GM21529 (cell line): ENCODE results near the gene PLA2G4B.

Source experiments
- ATAC-seq: cut with Tn5 transposase; IDR thresholded peaks from one replicate; pipeline ENCODE4 v1.9.1; 2021; ENCODE audit not compliant: unreplicated experiment

The PLA2G4B gene, protein sequence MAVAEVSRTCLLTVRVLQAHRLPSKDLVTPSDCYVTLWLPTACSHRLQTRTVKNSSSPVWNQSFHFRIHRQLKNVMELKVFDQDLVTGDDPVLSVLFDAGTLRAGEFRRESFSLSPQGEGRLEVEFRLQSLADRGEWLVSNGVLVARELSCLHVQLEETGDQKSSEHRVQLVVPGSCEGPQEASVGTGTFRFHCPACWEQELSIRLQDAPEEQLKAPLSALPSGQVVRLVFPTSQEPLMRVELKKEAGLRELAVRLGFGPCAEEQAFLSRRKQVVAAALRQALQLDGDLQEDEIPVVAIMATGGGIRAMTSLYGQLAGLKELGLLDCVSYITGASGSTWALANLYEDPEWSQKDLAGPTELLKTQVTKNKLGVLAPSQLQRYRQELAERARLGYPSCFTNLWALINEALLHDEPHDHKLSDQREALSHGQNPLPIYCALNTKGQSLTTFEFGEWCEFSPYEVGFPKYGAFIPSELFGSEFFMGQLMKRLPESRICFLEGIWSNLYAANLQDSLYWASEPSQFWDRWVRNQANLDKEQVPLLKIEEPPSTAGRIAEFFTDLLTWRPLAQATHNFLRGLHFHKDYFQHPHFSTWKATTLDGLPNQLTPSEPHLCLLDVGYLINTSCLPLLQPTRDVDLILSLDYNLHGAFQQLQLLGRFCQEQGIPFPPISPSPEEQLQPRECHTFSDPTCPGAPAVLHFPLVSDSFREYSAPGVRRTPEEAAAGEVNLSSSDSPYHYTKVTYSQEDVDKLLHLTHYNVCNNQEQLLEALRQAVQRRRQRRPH

DNA sequence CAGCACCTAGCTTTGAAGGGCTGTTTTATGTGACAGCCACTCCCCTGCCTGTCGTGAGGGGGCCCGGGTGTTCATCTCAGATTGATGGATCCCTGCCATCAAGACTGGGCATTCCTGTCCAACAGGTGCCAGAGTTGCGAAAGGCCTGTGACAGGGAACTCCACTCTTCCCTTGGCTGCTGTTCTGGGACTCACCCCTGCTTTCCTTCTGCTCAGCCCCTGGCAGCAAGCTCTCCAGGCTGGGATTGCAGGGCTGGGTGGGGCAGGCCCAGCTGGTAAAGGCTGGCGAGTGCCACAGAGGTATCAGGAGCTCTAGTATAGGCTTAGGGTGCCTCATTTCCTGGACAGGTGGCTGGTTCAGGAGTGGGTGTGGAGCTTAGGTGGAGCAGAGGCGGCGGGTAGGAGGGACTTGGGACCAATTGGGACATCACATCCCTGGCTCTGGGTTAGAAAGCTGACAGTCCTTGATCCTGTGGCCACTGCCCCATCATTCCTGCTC is at the start of gene PLA2G4B:
Gene PLA2G4B, plus strand, starts transcription at position 448 of the 498 bp plus-strand sequence. CDS start 67 bp downstream, outside the sequence.
- ATAC-seq: no peak

GRCh38 chr15:41789236-41789635 is 49.4 kb upstream of the PLA2G4B start:
- ATAC-seq: no peak

- ATAC-seq: no peak
Observed at GRCh38 chr15:41789662-41790061, 49.0 kb upstream of the PLA2G4B start.

DNA sequence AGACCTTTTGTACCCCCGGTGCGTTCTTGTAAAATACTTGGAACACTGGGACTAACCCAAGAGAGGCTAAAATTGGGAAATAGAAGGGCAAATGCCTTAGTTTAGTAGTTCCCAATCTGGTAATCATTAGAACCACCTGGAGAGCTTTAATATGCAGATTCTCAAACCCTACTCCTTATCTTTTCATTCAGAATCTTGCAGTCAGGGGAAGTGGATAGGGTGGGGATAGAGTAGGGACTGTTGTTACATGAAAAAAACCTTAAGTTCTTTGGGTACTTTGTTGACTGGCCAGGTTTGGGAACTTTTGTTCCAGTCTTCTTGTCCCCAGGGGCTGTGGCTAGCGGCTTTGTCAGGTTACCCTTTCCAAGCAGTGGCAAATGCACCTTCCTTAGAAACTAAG is 48.5 kb upstream of the PLA2G4B start:
- no peak for ATAC-seq

DNA sequence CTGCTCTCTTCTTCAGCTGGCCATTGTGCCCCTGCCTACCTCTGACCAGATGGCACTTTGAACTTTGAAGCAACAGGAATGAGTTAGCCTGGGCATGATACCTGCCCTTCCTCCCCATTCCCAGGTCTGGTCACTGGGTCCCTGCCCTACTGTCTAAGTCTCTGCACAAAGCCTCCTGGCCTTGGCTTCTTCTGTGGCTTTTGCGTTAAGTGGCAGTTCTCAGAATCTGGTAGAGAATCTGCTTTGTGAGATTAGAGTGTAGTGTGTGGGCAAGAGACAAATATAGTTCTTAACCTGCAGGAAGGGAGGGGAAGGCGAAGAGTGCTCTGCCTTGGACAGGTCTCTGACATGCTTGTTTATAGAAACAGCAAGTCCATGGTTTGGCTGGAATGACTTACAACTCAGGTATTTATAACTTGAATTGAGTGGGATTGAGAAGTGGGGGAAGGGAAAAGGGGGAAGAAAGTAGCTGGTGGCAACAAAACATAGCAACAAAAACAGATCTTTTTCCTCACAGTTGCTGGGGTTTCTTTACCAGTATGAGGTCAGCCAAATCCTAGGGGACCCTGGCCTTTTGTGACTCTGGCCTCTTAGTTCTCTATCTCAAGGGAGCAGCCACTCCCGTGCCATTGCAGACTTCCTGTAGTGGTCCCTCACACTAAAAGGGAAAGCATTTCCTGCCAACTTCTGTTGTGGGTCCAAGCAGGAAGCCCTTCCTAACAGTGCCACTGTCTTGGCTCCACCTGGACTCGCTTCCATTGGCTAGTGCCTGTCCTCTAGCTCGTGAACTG is 47.7 kb upstream of the PLA2G4B start:
- ATAC-seq: no peak

DNA sequence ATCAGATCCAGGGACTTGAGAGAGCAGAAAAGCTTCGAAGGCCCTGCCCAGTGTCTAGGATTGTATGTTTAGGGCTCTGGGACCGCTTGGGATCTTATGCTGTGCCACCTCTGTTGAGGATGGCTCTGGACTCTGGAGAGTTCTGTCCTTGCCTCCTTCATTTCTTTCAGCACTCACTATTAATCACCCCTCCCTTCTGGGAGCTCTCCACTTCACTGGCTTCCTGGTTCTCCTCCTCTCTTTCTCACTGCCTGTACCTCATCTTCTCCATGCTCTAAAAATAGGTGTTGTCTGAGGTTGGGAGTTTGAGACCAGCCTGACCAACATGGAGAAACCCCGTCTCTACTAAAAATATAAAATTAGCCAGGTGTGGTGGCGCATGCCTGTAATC is 47.1 kb upstream of the PLA2G4B start:
- no peak for ATAC-seq

DNA sequence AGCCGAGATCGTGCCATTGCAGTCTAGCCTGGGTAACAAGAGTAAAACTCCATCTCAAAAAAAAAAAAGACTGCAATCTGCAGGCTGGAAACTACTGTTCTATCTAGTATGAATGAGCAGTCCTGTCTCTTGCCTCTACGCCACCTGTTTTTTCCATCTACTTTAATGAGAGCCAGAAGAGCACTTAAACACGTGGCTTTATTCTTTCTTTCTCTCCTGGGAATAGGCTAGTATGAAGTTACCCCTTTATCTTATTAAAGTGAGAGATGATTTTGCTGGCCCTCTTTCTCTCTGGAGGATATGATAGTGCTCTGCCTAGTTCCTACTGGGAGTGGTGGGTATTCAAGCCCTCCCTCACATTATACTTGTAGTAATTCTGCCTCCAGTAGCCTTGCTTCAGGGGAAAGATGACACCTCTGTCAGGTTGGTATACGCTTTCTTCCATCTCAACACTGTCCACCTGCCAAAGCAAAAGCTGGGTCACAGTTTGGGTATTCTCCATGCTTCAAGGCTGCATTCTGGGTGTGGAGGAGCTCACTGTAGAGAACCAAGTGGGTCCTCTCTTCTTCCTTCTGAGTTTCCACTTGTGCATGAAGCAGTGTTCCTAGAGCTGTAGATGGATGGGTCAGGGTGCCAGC is 46.5 kb upstream of the PLA2G4B start:
- no peak for ATAC-seq

DNA sequence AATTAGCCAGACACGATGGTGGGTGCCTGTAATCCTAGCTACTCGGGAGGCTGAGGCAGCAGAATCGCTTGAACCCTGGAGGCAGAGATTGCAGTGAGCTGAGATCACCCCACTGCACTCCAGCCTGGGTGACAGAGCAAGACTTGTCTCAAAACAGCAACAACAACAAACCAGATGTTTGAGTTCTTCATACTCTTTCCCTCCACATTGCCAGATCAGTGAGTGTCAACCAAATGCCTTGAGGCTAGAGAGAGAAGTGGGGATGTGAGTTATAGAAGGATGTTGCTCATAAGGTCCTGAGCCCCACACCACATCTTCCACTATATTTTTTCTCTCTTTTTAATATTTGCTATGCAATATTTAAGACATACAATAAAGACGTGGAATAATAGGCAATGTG is 44.6 kb upstream of the PLA2G4B start:
- ATAC-seq: no peak

- ATAC-seq: no peak
Observed at GRCh38 chr15:41795996-41796856, 42.4 kb upstream of the PLA2G4B start.

GRCh38 chr15:41797201-41797944 is 41.3 kb upstream of the PLA2G4B start:
- ATAC-seq: no peak

DNA sequence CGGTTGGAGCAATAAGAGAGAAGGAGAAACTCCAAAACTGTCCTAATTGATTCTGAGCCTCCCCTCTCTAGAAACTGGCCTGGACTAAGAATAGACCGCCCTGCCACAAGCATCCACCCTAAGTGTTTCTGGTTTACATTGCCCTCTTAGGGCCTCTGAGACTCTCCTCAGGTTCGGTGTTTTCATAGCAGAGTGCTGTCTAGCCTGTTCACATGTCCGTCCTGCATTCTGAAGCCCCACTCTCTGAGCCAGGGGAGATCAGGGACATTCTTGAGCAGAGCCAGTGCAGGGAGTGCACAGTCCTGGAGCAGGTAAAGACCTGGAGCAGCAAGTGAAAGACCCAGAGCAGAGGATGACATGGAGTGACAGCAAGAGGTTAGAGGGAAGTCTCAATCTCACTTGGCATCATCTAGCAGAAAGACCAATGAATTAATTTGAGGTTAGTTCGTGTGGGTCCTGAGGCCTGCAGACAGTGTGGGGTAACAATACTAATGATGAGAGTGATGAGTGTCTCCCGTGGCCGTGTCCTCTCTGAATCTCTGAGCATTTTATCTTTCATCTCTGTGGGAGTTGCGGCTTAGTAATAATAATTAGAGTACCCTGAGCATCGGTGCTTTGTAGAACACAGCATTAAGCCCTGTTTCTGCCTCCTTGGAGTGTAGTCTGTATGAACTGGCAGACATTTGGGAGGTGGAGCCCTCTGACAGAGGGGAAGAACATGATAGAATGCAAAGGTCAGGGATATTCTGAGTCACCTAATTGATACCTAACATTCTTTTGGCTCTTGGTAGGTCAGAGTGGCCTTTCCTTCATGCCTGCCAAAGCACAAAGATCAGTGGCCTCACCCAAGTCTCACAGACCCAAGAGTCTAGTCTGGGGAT is 39.8 kb upstream of the PLA2G4B start:
- no peak for ATAC-seq

DNA sequence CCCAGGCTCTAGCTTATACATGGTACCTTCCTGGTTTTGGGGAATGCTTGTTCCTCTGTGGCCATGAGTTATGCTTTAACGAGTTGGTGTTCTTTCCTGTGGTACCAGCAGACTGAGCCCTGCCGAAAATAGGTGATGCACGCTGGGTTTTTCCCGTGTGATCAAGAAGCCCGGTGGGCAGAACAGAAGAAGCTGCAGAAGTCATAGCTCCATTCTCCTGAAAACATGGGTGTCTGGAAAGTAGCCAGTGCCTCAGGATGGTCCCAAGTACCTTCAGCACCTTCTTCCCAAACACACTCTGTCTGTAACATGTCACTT is 39.2 kb upstream of the PLA2G4B start:
- no peak for ATAC-seq

DNA sequence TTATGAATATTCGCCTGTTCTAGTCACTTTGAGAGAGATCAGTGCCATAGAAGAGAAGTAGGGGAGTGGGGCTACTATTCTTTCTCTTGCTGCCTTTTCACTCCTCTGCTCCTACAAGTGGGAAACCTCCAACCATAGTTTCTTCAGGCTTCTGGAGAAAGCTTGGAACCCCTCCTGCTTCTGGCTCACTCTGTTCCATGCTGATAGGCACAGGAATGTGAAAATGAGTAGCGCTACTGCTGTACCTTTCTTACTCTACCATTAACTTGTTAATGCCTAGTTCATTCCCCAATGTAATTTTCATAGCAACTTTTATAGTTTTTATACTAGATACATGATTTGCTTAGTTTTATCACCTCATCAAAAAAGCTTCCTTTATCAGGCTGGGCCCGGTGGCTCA is 37.5 kb upstream of the PLA2G4B start:
- no peak for ATAC-seq

DNA sequence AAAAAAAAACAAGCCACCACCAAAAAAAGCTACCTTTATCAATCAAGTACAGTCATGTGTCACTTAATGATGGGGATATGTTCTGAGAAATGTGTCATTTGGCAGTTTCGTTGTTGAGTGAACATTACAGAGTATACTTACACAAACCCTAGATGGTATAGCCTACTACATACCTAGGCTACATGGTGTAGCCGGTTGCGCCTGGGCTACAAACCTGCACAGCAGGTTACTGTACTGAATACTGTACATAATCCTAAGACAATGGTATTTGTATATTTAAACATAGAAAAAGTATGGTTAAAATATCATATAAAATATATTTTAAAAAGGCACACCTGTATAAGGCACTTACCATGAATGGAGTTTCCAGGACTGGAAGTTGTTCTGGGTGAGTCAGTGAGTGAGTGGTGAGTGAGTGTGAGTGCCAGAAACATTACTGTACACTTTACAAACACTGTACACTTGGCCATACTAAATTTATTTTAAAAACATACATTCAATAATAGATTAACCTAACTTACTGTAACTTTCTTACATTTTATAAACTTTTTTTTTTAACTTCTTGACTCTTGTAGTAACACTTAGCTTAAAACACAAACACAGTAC is 36.7 kb upstream of the PLA2G4B start:
- ATAC-seq: no peak

GRCh38 chr15:41804361-41804760 is 34.3 kb upstream of the PLA2G4B start:
- no peak for ATAC-seq

GRCh38 chr15:41804916-41805666 is 33.6 kb upstream of the PLA2G4B start:
- no peak for ATAC-seq

- no peak for ATAC-seq
Observed at GRCh38 chr15:41805711-41806110, 32.9 kb upstream of the PLA2G4B start.
